SK-N-SH treated with all-trans-retinoic acid at 6 μM for 48 hours (cell line): Measurements from ENCODE around the gene MYL10.

Experiments
- ATAC-seq: fragments of 200-7000 bp; cut with Tn5 transposase; 3 replicates; pipeline ENCODE4 v1.9.1; 2020; ENCODE audit warnings: mild to moderate bottlenecking, moderate library complexity
- ARNTL ChIP-seq: fragments of 450-650 bp; formaldehyde crosslinking; IDR thresholded peaks from 2 replicates; pipeline ENCODE4 v1.5.0; 2020; ENCODE audit warnings: low read depth, mild to moderate bottlenecking, moderate library complexity, borderline replicate concordance
- BACH2 ChIP-seq: fragments of 250-450 bp; sonication (Bioruptor Pico); IDR thresholded peaks from 2 replicates; pipeline ENCODE4 v1.9.0; 2021; ENCODE audit warnings: mild to moderate bottlenecking, borderline replicate concordance
- CREB5 ChIP-seq: fragments of 250-450 bp; sonication (Bioruptor Pico); IDR thresholded peaks from 2 replicates; pipeline ENCODE4 v1.5.1; 2020; ENCODE audit warnings: low read depth, mild to moderate bottlenecking, moderate library complexity
- CSDC2 ChIP-seq: fragments of 250-450 bp; sonication (Bioruptor Pico); IDR thresholded peaks from 2 replicates; pipeline ENCODE4 v1.5.0; 2020; ENCODE audit warnings: mild to moderate bottlenecking, moderate library complexity
- ESRRG ChIP-seq: fragments of 250-450 bp; sonication (Bioruptor Pico); IDR thresholded peaks from 2 replicates; pipeline ENCODE4 v1.6.1; 2021; ENCODE audit warnings: mild to moderate bottlenecking
- GLIS3 ChIP-seq: fragments of 250-450 bp; sonication (Bioruptor Pico); IDR thresholded peaks from 2 replicates; pipeline ENCODE4 v1.5.0; 2020; ENCODE audit warnings: mild to moderate bottlenecking, moderate library complexity
- ISL1 ChIP-seq: fragments of 250-450 bp; sonication (Bioruptor Pico); IDR thresholded peaks from 2 replicates; pipeline ENCODE4 v2.1.2; 2022; ENCODE audit warnings: mild to moderate bottlenecking, moderate library complexity
- OSR1 ChIP-seq: fragments of 250-450 bp; sonication (Bioruptor Pico); IDR thresholded peaks from 2 replicates; pipeline ENCODE4 v1.8.0; 2022; ENCODE audit warnings: moderate library complexity, mild to moderate bottlenecking, inconsistent platforms
- PPARA ChIP-seq: fragments of 250-450 bp; sonication (Bioruptor Pico); IDR thresholded peaks from 2 replicates; pipeline ENCODE4 v1.5.0; 2020; ENCODE audit warnings: mild to moderate bottlenecking, borderline replicate concordance
- RARB ChIP-seq: fragments of 250-450 bp; sonication (Bioruptor Pico); IDR thresholded peaks from 2 replicates; pipeline ENCODE4 v1.8.0; 2021; ENCODE audit warnings: mild to moderate bottlenecking, moderate library complexity
- SNAI2 ChIP-seq: fragments of 250-450 bp; sonication (Bioruptor Pico); IDR thresholded peaks from 2 replicates; pipeline ENCODE4 v1.5.0; 2020; ENCODE audit warnings: mild to moderate bottlenecking, moderate library complexity
- TCF4 ChIP-seq: fragments of 250-450 bp; sonication (Bioruptor Pico); IDR thresholded peaks from 2 replicates; pipeline ENCODE4 v1.8.0; 2021; ENCODE audit warnings: mild to moderate bottlenecking, moderate library complexity, borderline replicate concordance
- TOX ChIP-seq: fragments of 250-450 bp; sonication (Bioruptor Pico); IDR thresholded peaks from 2 replicates; pipeline ENCODE4 v1.8.0; 2021; ENCODE audit warnings: mild to moderate bottlenecking, moderate library complexity, borderline replicate concordance
- TSHZ2 ChIP-seq: fragments of 250-450 bp; sonication (Bioruptor Pico); IDR thresholded peaks from 2 replicates; pipeline ENCODE4 v1.5.0; 2020; ENCODE audit warnings: mild to moderate bottlenecking, moderate library complexity
- ZC3H10 ChIP-seq: fragments of 250-450 bp; sonication (Bioruptor Pico); IDR thresholded peaks from 2 replicates; pipeline ENCODE4 v1.5.1; 2021; ENCODE audit warnings: mild to moderate bottlenecking, moderate library complexity
- ZFP3 ChIP-seq: fragments of 250-450 bp; sonication (Bioruptor Pico); IDR thresholded peaks from 2 replicates; pipeline ENCODE4 v1.5.0; 2020; ENCODE audit warnings: mild to moderate bottlenecking, moderate library complexity
- ZFP30 ChIP-seq: fragments of 450-650 bp; formaldehyde crosslinking; IDR thresholded peaks from 2 replicates; pipeline ENCODE4 v1.5.0; 2022; ENCODE audit warnings: mild to moderate bottlenecking, moderate library complexity
- ZNF565 ChIP-seq: fragments of 450-650 bp; formaldehyde crosslinking; conservative IDR thresholded peaks from 2 replicates; pipeline ENCODE4 v1.5.0; 2020; ENCODE audit warnings: low read depth, mild to moderate bottlenecking, moderate library complexity
- ZNF70 ChIP-seq: fragments of 450-650 bp; formaldehyde crosslinking; IDR thresholded peaks from 2 replicates; pipeline ENCODE4 v1.5.0; 2020; ENCODE audit warnings: mild to moderate bottlenecking, moderate library complexity
- ZNF8 ChIP-seq: fragments of 450-650 bp; formaldehyde crosslinking; IDR thresholded peaks from 2 replicates; pipeline ENCODE4 v1.5.0; 2020; ENCODE audit warnings: mild to moderate bottlenecking, moderate library complexity
- TF ChIP-seq, protein P1 (sequence below): fragments of 250-450 bp; sonication (Bioruptor Pico); IDR thresholded peaks from 2 replicates; pipeline ENCODE4 v1.8.0; 2021; ENCODE audit warnings: low read depth, mild to moderate bottlenecking, moderate library complexity, borderline replicate concordance
- TF ChIP-seq, protein P2 (sequence below): fragments of 250-450 bp; sonication (Bioruptor Pico); IDR thresholded peaks from 2 replicates; pipeline ENCODE4 v1.8.0; 2020; ENCODE audit warnings: mild to moderate bottlenecking, moderate library complexity, borderline replicate concordance

Gene MYL10

GRCh38 chr7:101629171-101629570 lies at the start of gene MYL10:
TSS of gene MYL10 (minus strand) at chr7:101629296. CDS start at chr7:101629118, 178 bp downstream.
- TF ChIP-seq SNAI2 (no peak), RARB (no peak), ZNF70 (CRISPR knock-in tag) (no peak), ARNTL (no peak), CREB5 (no peak), ZFP3 (CRISPR knock-in tag) (no peak), GLIS3 (CRISPR knock-in tag) (no peak), TOX (CRISPR knock-in tag) (no peak), ZNF8 (CRISPR knock-in tag) (no peak), OSR1 (CRISPR knock-in tag) (no peak), ZC3H10 (CRISPR knock-in tag) (no peak), ZNF565 (CRISPR knock-in tag) (no peak), TSHZ2 (no peak), ESRRG (no peak), TCF4 (CRISPR knock-in tag) (no peak), CSDC2 (CRISPR knock-in tag) (no peak)
- TF ChIP-seq, protein P1, sequence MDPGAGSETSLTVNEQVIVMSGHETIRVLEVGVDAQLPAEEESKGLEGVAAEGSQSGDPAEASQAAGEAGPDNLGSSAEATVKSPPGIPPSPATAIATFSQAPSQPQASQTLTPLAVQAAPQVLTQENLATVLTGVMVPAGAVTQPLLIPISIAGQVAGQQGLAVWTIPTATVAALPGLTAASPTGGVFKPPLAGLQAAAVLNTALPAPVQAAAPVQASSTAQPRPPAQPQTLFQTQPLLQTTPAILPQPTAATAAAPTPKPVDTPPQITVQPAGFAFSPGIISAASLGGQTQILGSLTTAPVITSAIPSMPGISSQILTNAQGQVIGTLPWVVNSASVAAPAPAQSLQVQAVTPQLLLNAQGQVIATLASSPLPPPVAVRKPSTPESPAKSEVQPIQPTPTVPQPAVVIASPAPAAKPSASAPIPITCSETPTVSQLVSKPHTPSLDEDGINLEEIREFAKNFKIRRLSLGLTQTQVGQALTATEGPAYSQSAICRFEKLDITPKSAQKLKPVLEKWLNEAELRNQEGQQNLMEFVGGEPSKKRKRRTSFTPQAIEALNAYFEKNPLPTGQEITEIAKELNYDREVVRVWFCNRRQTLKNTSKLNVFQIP (CRISPR knock-in tag), result no peak
- TF ChIP-seq, protein P2, sequence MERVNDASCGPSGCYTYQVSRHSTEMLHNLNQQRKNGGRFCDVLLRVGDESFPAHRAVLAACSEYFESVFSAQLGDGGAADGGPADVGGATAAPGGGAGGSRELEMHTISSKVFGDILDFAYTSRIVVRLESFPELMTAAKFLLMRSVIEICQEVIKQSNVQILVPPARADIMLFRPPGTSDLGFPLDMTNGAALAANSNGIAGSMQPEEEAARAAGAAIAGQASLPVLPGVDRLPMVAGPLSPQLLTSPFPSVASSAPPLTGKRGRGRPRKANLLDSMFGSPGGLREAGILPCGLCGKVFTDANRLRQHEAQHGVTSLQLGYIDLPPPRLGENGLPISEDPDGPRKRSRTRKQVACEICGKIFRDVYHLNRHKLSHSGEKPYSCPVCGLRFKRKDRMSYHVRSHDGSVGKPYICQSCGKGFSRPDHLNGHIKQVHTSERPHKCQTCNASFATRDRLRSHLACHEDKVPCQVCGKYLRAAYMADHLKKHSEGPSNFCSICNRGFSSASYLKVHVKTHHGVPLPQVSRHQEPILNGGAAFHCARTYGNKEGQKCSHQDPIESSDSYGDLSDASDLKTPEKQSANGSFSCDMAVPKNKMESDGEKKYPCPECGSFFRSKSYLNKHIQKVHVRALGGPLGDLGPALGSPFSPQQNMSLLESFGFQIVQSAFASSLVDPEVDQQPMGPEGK, result no peak

DNA sequence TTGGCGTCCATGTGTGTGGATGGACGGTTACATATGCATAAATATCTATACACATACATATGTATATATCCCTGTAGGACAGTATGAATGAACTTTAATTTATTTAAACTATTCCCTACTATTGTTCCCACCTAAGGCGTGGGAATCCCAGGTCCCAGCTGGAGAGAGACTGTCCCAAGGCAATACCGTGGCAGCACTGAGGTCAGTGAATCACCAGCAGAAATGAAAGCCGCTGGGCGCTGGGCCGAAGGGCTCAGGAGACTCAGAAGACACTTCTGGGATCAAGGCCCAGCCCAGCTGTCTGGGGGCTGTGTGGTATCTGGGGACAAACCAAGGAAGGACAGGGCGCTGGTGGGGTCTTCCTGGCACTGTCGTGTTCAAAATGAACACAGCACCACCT lies 49.6 kb upstream of the MYL10 start:
- TF ChIP-seq RARB (no peak), PPARA (CRISPR knock-in tag) (no peak), ZFP3 (CRISPR knock-in tag) (no peak), BACH2 (CRISPR knock-in tag) (no peak), ISL1 (CRISPR knock-in tag) (no peak), CSDC2 (CRISPR knock-in tag) (no peak)
- no peak for ATAC-seq

More at GRCh38 chr7:101629171-101629570, at the start of gene MYL10:
- ATAC-seq, result no peak

- TF ChIP-seq ZNF70 (CRISPR knock-in tag), result no peak
- TF ChIP-seq ARNTL, result no peak
- TF ChIP-seq, protein P1 (CRISPR knock-in tag), result no peak
- TF ChIP-seq CREB5, result no peak
- TF ChIP-seq ZNF8 (CRISPR knock-in tag), result no peak
- no peak for TF ChIP-seq SNAI2
- no peak for TF ChIP-seq ZC3H10 (CRISPR knock-in tag)
- no peak for TF ChIP-seq CSDC2 (CRISPR knock-in tag)
- no peak for TF ChIP-seq ISL1 (CRISPR knock-in tag)
- no peak for TF ChIP-seq TOX (CRISPR knock-in tag)
- no peak for TF ChIP-seq ZFP30 (CRISPR knock-in tag)
- no peak for TF ChIP-seq PPARA (CRISPR knock-in tag)
- no peak for TF ChIP-seq RARB
- TF ChIP-seq, protein P2, result no peak
- no peak for ATAC-seq
These were observed 48.8 kb upstream of the MYL10 start for GRCh38 chr7:101677797-101678479.
